GM13977 (cell line): ENCODE data around the gene CRACDL.

ENCODE experiments used
- DNase-seq: peaks from one replicate; pipeline ENCODE4 v3.0.0; 2012; ENCODE audit warnings: low spot score
- CTCF ChIP-seq: IDR thresholded peaks from 2 replicates; pipeline ENCODE4 v1.5.1; 2012; ENCODE audit warnings: mild to moderate bottlenecking, control low read depth; ENCODE audit not compliant: insufficient read depth; ENCODE audit errors: extremely low read depth, missing control alignments
- in situ Hi-C: fragments of 300-500 bp; cut with MboI; formaldehyde crosslinking; loops from one replicate; pipeline ENCODE4 v1.12.0; 2022; ENCODE audit warnings: low sequenced_read_pairs, low pct_unique_long_range_greater_than_20kb, mixed read lengths, inconsistent platforms; ENCODE audit not compliant: unreplicated experiment

CRACDL gene

DNA sequence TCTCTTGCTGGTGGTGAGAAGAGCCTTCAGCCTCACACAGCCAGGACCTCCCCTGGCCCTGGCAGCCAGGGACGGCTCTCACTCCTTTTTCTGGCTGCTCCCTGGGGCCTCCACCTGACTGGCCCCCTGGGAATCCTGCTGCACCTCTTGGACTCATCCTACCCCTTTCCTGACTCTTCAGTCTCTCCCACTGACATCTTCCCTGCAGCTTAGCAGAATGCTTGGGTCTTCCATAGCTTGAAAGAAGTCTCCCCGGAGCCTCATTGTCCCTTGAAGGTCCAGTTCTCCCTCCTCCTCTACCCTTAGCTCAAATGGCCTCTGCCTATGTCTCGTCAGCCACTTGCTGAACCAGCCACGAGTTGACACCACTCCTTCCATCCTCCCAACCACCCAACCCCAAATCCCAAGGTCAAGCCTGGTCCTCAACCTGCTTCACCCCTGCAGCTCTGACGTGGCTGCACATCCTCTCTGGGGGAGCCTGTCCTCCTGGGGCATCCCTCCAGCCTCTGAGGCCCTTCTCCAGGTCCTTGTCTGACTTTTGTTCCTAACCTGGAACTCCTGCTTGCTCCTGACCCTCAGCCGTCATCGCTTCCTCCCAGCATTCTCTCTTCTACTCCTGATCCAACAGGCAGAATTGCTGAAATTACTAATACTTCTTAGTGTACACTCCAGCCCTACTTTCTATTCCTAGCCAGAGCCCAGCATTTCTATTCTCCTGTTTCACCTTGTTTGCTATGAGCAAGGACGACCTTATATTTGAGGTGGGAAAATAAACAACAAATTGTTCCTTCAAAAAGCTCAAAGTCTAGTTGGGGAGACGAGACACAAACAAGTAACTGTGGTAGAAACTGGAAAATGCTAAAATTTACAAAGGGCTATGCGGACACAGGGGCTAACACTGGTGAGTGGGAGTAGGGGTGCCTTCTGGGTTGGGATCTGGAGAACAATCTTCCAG is 136.4 kb downstream of the CRACDL start:
- in situ Hi-C loops = no loop called here
- no peak for TF ChIP-seq CTCF
- no peak for DNase-seq

DNA sequence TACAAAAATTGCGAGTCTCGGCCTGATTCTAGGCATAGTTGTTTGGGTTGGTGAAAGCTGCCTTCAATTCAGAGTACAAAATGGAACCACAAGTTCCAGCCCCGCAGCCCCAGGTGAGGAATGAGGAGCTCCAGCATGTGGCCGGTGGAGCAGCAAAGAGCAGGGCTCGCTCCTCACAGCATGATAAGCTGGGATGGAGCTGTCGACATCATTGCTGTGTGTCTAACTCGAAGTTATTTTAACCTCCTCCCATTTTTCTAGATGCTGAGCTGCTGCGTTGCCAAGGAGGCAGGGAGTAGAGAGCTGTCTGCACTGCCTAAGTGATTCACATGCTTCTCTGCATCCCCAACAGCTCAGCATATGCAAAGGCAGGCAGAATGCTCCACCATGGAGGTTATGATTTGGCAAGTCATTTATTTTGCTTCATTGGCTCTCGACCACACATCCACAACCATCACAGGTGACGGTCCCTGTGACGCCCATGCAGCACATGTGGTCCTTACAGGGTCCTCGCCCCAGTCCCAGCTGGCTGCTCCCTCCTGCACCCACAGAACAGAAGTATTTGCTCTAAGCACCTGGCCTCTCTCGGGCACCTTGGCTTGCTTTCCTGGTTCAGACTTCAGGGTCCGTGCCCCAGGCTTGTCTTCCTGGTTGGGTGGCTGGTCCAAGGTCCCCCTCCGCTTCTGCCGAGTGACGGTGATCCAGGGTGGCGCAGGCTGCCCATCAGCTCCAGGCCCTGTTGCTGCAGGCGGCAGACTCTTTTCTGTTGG is 139.1 kb downstream of the CRACDL start:
- in situ Hi-C loops = no loop called here
- no peak for TF ChIP-seq CTCF

DNA sequence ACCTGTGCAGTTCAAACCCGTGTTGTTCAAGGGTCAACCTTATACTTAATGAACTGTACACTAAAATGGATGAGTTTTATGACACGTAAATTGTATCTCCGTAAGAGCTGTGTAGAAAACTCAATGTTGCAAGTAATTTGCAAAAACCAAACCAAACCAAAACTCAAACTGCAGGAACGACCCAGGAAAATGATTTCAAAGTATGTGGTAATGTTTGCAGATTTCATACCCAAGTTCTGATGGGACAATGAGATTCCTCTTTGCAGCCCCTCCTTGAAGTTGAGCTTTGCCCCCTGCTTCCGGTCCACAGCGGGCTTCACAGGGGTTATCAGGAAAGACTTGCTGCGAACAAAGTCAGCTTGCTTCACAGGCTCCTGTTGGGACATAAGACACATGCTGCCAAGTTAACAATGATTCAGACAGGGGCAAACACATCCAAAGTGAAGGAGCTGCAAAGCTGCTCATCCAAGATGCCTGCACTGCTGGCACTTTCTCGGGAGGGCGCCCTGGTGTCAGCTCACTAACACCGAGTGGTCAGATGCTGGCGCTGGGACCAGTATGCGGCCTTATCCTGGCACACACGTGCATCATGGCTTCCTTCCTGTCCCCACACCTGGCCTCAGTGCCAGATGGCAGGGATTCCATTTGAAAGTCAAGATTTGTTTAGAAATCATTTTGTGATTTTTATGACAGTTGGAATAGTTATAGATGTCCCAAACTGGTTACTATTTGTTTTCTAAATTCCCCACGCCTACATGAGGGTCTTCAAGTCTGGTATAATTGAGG is 139.9 kb downstream of the CRACDL start:
- DNase-seq = no peak
- in situ Hi-C loops = no loop called here
- TF ChIP-seq CTCF = no peak

More for the DNA sequence above, 139.1 kb downstream of the CRACDL start:
- DNase-seq = no peak

DNA sequence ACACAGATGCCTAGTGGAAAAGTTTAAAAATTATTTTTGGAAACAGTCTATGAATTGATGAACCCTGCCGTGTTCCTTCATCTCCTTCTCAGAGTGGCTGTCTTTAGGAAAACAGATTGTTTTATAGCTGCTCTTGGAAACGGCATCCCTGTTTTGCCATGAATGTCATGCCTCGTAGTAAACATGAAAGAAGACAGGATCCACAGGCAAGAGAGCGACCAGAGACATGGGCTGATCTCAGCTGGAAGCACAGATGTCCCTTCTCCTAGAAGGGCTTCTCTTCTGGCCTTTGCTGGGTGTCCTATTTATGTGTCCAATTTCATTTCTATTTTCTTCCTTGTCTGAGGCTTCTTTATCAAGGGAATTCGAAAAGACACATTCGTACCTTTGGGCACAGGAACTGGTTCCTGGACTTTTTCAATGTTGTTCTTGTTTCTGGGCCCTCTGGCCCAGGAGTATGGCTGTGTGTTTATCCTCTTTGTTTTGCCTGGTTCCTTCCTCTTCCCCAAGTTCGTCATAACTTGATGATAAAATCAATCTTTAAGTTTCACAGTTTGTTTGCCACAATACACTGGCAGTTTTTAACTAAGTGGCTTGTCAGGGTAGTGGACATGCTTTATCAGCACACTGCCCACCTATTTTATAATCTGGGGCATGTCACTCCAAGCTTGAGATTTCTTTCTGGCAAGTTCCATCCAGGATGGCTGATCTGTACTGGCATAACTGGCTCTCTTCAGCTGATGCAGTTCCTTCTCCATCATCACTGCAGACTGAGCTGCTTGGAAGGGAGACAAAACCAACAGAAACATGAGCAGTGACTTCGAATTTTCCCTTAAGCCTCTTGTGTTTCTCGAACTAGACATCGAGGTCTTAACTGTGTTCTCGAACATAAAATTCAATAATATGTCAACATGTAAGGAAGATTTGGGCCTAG is 141.9 kb downstream of the CRACDL start:
- no peak for TF ChIP-seq CTCF
- no peak for DNase-seq
- in situ Hi-C loops = no loop called here

GRCh38 chr2:98793275-98793674 is 142.8 kb downstream of the CRACDL start:
- no peak for TF ChIP-seq CTCF
- DNase-seq = no peak
- in situ Hi-C loops = no loop called here
